ENCODE results near the gene ADGRG3.
"Not testable (repeated sequence)": the region's sequence is repeated elsewhere in the genome, so short reads cannot be mapped to it uniquely, and the experiment has no call there.

Gene ADGRG3

DNA sequence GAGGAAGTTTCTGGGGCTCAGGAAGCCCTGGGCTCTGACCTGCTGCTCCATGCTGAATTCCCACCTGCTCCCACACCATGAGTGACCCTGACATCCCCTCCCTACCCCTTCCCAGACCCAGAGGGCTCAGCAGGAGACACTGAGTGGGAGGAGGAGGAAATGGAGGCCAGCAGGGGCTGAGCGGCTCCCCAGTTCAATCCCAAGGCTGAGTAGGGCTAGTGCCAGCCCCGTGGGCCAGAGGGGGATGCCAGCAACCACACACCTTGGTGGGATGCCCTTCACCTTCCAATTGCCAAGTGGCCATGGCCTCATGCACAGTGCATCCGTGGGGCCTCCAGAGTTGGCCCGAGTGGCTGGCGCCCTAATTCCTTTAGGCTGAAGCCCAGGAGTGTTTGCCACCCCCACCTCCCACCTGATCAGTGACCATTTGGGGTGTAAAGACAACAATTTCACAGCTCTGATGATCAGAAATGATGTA lies 1.0 kb upstream of the ADGRG3 start:
- Mint-ChIP-seq H3K4me1 (peaks cover 45% of the 10 kb centered on the region), H3K9me3 (no peaks in the 10 kb centered on the region), H3K36me3 (ENCODE audit: low read depth) (no peaks in the 10 kb centered on the region), H3K4me3 (no peak overlapping the region), H3K27ac (no peak overlapping the region), H3K27me3 (ENCODE audit: low read depth, poor library complexity) (no peaks in the 10 kb centered on the region)
- TF ChIP-seq, protein P1, sequence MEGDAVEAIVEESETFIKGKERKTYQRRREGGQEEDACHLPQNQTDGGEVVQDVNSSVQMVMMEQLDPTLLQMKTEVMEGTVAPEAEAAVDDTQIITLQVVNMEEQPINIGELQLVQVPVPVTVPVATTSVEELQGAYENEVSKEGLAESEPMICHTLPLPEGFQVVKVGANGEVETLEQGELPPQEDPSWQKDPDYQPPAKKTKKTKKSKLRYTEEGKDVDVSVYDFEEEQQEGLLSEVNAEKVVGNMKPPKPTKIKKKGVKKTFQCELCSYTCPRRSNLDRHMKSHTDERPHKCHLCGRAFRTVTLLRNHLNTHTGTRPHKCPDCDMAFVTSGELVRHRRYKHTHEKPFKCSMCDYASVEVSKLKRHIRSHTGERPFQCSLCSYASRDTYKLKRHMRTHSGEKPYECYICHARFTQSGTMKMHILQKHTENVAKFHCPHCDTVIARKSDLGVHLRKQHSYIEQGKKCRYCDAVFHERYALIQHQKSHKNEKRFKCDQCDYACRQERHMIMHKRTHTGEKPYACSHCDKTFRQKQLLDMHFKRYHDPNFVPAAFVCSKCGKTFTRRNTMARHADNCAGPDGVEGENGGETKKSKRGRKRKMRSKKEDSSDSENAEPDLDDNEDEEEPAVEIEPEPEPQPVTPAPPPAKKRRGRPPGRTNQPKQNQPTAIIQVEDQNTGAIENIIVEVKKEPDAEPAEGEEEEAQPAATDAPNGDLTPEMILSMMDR (IDR thresholded peaks at IDR 0.05) = no peak
- DNase-seq = no peak

DNA sequence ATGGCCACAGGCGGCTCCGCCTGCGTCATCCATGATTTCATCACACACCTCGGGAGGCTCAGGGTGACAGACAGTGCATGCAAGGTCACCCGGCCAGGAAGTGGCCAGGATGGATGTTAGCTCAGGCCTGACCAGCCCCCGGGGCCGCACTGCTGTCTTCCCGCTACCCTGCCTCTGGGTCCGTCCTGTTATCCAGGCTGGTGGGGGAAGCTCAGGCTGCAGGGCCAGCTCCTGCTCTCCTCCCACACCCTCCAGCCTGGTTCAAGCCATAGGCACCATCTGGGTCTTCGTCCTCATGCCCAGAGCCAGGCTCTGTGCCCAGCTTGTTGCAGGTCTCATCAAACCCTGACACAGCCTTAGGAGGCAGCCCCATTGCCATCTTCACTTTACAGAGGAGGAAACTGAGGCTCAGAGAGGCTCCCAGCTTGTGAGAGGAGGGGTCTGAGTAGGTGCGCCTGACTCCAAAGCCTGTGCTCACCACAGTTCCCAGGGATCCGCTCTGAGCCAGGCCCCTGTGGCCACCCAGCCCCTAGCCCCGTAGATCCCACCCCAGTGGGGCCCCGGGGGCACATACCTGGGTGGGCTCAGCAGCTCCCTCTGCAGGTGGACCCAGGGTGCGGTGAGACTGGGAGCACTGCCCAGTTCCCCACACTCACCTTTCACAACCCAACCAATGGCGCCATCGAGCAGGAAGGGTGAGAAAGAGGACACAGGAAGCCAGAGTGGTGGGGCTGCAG lies 412 bp upstream of the ADGRG3 start:
- Mint-ChIP-seq H3K9me3 (no peaks in the 10 kb centered on the region), H3K4me3 (no peak overlapping the region), H3K4me1 (peaks cover 45% of the 10 kb centered on the region), H3K27me3 (ENCODE audit: low read depth, poor library complexity) (no peaks in the 10 kb centered on the region), H3K36me3 (ENCODE audit: low read depth) (no peaks in the 10 kb centered on the region), H3K27ac (peak overlapping the region; percentile 42)
- DNase-seq = no peak
- TF ChIP-seq, protein P1 (IDR thresholded peaks at IDR 0.05) = no peak

DNA sequence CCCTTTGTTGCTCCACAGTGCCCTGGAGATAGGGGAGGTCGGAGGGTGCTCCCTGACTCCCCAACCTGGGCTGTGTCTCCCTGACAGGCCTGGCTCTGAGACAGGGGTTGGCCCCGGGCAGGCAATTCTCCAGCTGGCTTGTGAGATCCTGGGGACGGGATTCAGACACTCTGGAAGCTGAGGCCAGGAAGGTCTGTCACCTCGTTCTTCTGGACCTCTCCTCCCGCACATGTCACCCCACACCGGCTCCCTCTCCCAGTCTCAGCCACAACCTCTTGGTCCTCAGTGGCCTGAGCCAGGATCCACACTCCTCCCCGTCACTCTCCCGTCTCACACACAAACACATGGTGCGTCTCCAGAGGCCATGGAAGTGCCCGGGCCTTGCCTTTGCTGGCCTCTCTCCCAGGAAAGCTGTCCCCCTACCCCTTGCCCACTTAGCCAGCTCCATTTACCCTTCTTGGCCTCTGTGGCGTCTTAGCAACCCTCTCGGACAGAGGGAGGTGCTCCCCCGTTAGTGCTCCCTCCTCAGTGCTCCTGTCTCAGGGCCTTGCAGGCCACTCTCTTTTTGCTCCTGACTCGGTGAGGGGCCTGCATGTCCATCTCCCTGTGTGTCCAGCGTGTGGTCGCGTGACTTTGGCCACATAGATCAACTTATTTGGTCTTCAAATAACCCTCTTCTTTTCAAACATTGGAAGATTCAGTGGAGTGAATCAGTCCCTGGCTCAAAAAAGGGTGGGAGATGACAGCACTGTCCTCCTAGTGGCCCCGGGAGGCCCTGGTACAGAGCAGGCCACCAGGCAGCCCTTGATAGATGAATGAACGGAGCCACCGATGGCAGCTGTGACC lies 747 bp downstream of the ADGRG3 start:
- TF ChIP-seq, protein P1 (IDR thresholded peaks at IDR 0.05) = no peak
- Mint-ChIP-seq H3K36me3 (ENCODE audit: low read depth) (no peaks in the 10 kb centered on the region), H3K4me3 (no peak overlapping the region), H3K27me3 (ENCODE audit: low read depth, poor library complexity) (no peaks in the 10 kb centered on the region), H3K27ac (peak overlapping the region; percentile 39), H3K4me1 (peaks cover 45% of the 10 kb centered on the region), H3K9me3 (no peaks in the 10 kb centered on the region)
- no peak for DNase-seq

DNA sequence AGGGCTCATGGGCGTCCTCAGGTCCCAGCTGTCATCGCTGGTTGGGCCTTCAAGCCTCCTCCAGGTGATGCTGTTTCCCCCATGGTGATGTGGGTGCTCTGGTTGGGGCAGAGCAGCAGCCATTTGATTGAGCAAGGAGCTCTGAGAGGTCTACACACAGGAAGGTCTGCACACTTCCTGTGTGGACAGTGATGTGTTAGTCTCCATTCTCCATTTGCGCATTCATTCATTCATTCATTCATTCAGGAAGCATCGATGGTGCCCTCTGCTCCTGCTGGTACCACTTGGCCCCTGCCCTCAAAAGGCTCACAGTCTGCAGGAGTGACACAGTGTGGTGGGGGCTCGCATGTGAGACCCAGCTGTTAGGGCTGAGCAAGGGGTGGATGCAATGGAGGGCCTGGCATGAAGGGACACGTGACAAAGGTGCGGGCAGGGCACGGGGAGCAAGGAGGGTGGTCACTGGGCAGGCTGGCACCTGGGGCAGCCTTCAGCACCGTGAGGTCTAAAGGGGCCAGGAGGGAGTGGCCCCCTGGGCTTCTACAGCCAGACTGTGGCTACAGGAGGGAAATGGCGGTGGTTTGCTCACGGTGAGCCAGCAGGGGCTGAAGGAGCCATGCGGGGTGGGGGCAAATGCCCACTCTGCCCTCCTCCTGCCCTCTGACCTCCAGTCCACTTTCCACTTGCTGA lies 1.5 kb downstream of the ADGRG3 start:
- Mint-ChIP-seq H3K27ac (no peak overlapping the region), H3K27me3 (ENCODE audit: low read depth, poor library complexity) (no peaks in the 10 kb centered on the region)
- TF ChIP-seq, protein P1 (IDR thresholded peaks at IDR 0.05) = no peak

DNA sequence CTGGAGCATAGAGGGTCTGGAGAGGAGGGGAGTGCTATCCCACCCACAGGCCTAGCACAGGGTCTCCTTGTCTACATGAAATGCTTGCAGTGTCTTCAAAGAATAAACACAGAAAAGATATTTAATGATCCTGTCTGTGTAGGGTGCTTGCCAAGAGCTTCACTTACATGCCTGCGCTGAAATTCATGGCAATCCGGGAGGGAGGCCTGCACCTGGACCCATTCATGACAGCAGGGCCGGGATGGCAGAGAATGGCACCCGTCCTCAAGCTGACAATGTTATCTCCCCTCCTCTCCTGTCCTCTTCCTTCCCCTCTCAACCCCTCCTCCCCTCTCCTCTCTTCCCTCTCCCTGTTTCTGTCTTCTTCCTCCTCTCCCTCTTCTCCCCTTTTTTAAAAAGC lies 2.1 kb downstream of the ADGRG3 start:
- no peak for DNase-seq
- Mint-ChIP-seq H3K27ac (no peak overlapping the region), H3K9me3 (no peaks in the 10 kb centered on the region), H3K27me3 (ENCODE audit: low read depth, poor library complexity) (no peaks in the 10 kb centered on the region), H3K36me3 (ENCODE audit: low read depth) (no peaks in the 10 kb centered on the region), H3K4me1 (peaks cover 35% of the 10 kb centered on the region), H3K4me3 (no peak overlapping the region)
- TF ChIP-seq, protein P1 (IDR thresholded peaks at IDR 0.05) = no peak

More for the DNA sequence above, 1.5 kb downstream of the ADGRG3 start:
- Mint-ChIP-seq H3K4me1 (peaks cover 39% of the 10 kb centered on the region), H3K4me3 (no peak overlapping the region), H3K36me3 (ENCODE audit: low read depth) (no peaks in the 10 kb centered on the region), H3K9me3 (no peaks in the 10 kb centered on the region)
- no peak for DNase-seq

DNA sequence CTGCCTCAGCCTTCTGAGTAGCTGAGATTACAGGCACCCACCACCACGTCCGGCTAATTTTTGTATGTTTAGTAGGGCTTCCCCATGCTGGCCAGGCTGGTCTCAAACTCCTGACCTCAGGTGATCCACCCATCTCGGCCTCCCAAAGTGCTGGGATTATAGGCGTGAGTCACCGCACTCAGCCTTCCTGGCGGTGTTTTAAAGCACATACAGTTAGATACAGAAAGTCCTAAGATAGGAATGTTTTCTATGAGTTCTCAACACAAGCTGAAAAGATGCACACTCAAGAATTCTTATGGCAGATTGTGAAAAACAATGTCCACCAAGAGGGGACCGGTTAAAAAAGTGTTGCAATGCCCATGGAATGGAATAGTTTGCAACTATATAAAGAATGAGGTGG lies 3.3 kb downstream of the ADGRG3 start:
- peak overlapping the region; percentile 12 for H3K27ac Mint-ChIP-seq

More for the DNA sequence above, 3.3 kb downstream of the ADGRG3 start:
- DNase-seq; H3K4me3 Mint-ChIP-seq; H3K36me3 Mint-ChIP-seq (ENCODE audit: low read depth); H3K9me3 Mint-ChIP-seq; H3K27me3 Mint-ChIP-seq (ENCODE audit: low read depth, poor library complexity): not testable (repeated sequence)
- peaks cover 47% of the 10 kb centered on the region for H3K4me1 Mint-ChIP-seq
